Lower lobe of right lung (tissue), 2 donors: Measurements from ENCODE around the gene SMIM45.
A peak's percentile ranks its signal among the peaks of the same experiment; 100 is the strongest.
"Not testable (repeated sequence)": the region's sequence is repeated elsewhere in the genome, so short reads cannot be mapped to it uniquely, and the experiment has no call there.

ENCODE experiments used
- ATAC-seq, 2 donors: fragments of 200-7000 bp; cut with Tn5 transposase; one replicate each; pipeline ENCODE4 v1.9.1; 2020 to 2022; ENCODE audit warnings: mild to moderate bottlenecking in 2 of 2, moderate library complexity in 2 of 2
- DNase-seq: peaks from one replicate; pipeline ENCODE4 v3.0.0-alpha.2; 2020
- H3K27ac ChIP-seq: fragments of 200-600 bp; one replicate; pipeline ENCODE4 v1.8.0; 2022
- H3K27me3 ChIP-seq: fragments of 200-600 bp; one replicate; pipeline ENCODE4 v1.8.0; 2022; ENCODE audit warnings: low read depth
- H3K36me3 ChIP-seq: fragments of 200-600 bp; one replicate; pipeline ENCODE4 v1.8.0; 2022; ENCODE audit warnings: mild to moderate bottlenecking
- H3K4me1 ChIP-seq: fragments of 200-600 bp; one replicate; pipeline ENCODE4 v1.8.0; 2022
- H3K4me3 ChIP-seq: fragments of 200-600 bp; one replicate; pipeline ENCODE4 v1.8.0; 2022; ENCODE audit warnings: mild to moderate bottlenecking
- H3K9me3 ChIP-seq: fragments of 200-600 bp; one replicate; pipeline ENCODE4 v1.8.0; 2022
- intact Hi-C: fragments of 100-400 bp; cut with DNase I; formaldehyde crosslinking; loops from one replicate; pipeline ENCODE4 v1.11.0; 2022
- TF ChIP-seq, protein P1 (sequence below): fragments of 200-600 bp; IDR thresholded peaks from one replicate; pipeline ENCODE4 v1.8.0; 2022; ENCODE audit warnings: antibody characterized with exemption, mild to moderate bottlenecking
- donor health status: DM: no; HTN: yes; CAD: no; lungs with severe emphysema.

The SMIM45 gene

DNA sequence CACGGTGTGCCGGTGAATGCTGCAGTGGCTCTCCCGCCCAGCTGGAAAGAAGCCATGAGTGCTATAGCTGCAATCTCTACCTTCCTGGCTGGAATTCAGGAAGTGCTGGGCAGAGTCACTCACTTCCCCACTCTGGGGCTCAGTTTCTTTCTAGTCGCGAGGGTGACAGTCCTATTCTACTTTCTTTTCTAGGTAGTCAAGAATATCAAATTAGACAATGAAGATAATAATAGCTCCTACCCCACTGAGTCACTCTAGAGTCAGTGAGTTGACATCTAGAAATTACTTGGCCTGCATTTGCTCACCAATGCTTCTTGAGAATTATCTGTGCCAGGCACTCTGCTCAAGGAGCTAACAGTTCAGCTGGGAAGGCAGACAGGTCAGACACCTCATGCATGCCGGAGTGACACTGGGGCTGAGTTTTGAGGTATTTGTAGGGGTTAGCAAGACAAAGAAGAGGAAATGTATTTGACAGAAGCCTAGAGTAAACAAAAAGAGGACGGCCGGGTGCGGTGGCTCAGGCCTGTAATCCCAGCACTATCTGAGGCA is 8.2 kb upstream of the SMIM45 start:
- Histone ChIP-seq H3K4me1 (peaks cover 31% of the 10 kb centered on the region), H3K27ac (no peak overlapping the region), H3K4me3 (no peak overlapping the region), H3K27me3 (no peaks in the 10 kb centered on the region), H3K36me3 (no peaks in the 10 kb centered on the region), H3K9me3 (no peaks in the 10 kb centered on the region)
- TF ChIP-seq, protein P1, sequence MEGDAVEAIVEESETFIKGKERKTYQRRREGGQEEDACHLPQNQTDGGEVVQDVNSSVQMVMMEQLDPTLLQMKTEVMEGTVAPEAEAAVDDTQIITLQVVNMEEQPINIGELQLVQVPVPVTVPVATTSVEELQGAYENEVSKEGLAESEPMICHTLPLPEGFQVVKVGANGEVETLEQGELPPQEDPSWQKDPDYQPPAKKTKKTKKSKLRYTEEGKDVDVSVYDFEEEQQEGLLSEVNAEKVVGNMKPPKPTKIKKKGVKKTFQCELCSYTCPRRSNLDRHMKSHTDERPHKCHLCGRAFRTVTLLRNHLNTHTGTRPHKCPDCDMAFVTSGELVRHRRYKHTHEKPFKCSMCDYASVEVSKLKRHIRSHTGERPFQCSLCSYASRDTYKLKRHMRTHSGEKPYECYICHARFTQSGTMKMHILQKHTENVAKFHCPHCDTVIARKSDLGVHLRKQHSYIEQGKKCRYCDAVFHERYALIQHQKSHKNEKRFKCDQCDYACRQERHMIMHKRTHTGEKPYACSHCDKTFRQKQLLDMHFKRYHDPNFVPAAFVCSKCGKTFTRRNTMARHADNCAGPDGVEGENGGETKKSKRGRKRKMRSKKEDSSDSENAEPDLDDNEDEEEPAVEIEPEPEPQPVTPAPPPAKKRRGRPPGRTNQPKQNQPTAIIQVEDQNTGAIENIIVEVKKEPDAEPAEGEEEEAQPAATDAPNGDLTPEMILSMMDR = no peak
- intact Hi-C loops = loop anchor here (5.0 kb wide), 1 partner anchor 246 kb away; the partner anchor contains the start of gene MEI1
- ATAC-seq (no peak), DNase-seq (no peak)

DNA sequence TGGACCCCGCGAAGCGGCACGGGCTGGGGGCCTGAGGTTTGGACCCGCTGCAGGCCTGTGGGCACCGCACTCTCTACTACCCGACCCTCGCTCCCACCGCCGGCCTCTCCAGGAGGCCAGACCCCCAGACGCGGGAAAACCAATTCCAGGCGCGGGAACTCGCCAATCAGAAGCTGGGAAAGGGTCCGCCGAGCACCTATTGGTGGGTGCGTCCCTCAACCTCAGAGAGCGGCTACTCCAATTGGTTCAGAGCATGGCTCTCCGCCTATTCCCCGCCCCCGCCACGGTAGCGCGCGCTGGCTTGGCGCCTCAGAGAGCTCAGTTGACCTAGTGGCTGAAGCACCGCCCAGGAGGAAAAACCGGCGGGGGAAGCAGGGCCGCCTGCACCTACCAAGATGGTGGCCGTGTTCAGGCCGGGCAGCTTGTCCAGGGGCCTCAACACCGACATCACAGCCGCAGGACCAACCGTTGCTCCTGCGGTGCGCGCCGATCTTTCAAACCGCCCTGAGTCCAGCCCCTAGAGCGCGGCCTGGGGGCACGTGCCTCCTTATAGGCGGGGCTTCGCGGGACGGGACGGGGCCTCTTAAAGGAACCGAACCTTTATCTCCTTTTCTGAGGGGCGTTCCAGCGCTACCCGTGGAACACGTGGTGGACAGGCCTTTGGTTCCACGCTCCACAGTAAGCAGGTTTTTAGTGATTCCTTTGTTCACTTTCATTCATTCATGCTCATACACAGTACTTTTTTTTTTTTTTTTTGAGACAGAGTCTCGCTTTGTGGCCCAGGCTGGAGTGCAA is 5.1 kb upstream of the SMIM45 start, which contains the start of gene CENPM:
Gene CENPM (minus strand): TSS at position 524 of the 795 bp plus-strand sequence. CDS start 76 bp downstream, at position 448.
- TF ChIP-seq, protein P1 = no peak
- H3K4me1 ChIP-seq = peaks cover 17% of the 10 kb centered on the region
- intact Hi-C loops = no loop called here
- no peaks in the 10 kb centered on the region for H3K36me3 ChIP-seq
- H3K27me3 ChIP-seq = no peaks in the 10 kb centered on the region
- H3K27ac ChIP-seq = peak within 1 kb of the TSS; percentile 56
- H3K4me3 ChIP-seq = peak within 1 kb of the TSS; percentile 94
- ATAC-seq = peak; percentile 97 to 99
- peak; percentile 93 for DNase-seq
- H3K9me3 ChIP-seq = no peaks in the 10 kb centered on the region

DNA sequence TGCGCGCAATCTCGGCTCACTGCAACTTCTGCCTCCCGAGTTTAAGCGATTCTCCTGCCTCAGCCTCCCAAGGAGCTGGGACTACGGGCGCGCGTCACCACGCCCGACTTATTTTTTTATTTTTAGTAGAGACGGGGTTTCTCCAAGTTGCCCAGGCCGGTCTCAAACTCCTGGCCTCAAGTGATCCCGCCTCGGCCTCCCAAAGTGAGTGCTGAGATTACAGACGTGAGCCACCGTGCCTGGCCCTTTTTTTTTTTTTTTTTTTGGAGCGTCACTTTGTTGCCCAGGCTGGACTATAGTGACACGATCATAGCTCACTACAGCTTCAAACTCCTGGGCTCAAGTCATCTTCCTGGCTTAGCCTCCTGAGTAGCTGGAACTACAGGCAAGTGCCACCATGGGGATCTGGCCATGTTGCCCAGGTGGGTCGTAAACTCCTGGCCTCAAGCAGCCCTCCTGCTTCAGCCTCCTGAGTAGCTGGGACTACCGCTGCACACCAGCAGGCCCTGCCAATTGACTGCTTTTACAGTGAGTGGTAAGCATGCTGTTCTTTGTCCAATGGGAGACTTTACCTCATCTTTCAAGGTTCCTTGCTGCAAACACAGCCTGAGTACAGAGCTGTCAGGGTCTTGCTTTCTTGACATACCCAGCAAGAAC is 4.4 kb upstream of the SMIM45 start:
- ATAC-seq (no peak), DNase-seq (no peak)
- TF ChIP-seq, protein P1 = no peak
- intact Hi-C loops = no loop called here
- H3K27me3 ChIP-seq = no peaks in the 10 kb centered on the region
- H3K9me3 ChIP-seq = no peaks in the 10 kb centered on the region
- peak overlapping the region; percentile 94 for H3K4me3 ChIP-seq
- no peaks in the 10 kb centered on the region for H3K36me3 ChIP-seq
- peaks cover 17% of the 10 kb centered on the region for H3K4me1 ChIP-seq
- no peak overlapping the region for H3K27ac ChIP-seq

DNA sequence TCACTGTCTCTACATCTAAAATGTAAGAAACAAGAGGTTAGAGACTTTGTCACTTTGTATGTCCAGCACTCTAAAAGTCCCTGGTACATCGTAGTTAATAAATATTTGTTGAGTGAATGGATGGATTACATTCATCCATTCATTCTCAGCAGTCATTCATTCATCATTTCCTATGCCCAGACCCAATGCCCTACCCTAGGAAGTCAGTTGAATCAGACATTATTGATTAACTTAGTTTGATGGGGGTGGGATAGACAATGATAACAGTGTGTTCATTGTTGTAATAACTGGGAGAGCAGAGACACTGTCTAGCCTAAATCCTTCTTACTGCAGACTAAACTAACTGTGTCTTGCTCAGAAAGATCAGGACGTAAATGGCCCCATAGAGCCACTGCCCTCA is 3.8 kb upstream of the SMIM45 start:
- no peak for ATAC-seq
- Histone ChIP-seq H3K4me3 (no peak overlapping the region), H3K27ac (no peak overlapping the region), H3K4me1 (peaks cover 17% of the 10 kb centered on the region), H3K36me3 (no peaks in the 10 kb centered on the region), H3K9me3 (no peaks in the 10 kb centered on the region), H3K27me3 (no peaks in the 10 kb centered on the region)
- TF ChIP-seq, protein P1 = no peak
- no peak for DNase-seq
- intact Hi-C loops = no loop called here

DNA sequence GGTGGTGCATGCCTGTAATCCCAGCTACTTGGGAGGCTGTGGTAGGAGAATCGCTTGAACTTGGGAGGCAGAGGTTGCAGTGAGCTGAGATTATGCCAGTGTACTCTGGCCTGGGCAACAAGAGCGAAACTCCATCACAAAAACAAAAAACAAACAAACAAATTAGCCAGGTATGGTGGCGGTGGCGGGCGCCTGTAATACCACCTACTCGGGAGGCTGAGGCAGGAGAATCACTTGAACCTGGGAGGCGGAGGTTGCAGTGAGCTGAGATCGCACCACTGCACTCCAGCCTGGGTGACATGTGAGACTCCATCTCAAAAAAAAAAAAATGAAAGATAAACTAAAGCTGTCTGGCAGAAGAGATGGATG is 3.0 kb upstream of the SMIM45 start:
- H3K4me1 ChIP-seq = peaks cover 17% of the 10 kb centered on the region
- H3K27me3 ChIP-seq, intact Hi-C loops, H3K36me3 ChIP-seq, H3K4me3 ChIP-seq, H3K9me3 ChIP-seq, H3K27ac ChIP-seq, DNase-seq, ATAC-seq: not testable (repeated sequence)
